Loucy (cell line): ENCODE data around the gene CNTN5.

Experiments
- EZH2phosphoT487 ChIP-seq: fragments of 200-600 bp; IDR thresholded peaks from 2 replicates; pipeline ENCODE4 v1.6.1; 2018; ENCODE audit warnings: antibody characterized with exemption, mild to moderate bottlenecking, moderate library complexity, borderline replicate concordance
- TF ChIP-seq, protein P1 (sequence below): fragments of 200-600 bp; sonication (generic); conservative IDR thresholded peaks from 2 replicates; pipeline ENCODE4 v1.5.1; 2014; ENCODE audit warnings: mild to moderate bottlenecking, antibody characterized with exemption, low read length

DNA sequence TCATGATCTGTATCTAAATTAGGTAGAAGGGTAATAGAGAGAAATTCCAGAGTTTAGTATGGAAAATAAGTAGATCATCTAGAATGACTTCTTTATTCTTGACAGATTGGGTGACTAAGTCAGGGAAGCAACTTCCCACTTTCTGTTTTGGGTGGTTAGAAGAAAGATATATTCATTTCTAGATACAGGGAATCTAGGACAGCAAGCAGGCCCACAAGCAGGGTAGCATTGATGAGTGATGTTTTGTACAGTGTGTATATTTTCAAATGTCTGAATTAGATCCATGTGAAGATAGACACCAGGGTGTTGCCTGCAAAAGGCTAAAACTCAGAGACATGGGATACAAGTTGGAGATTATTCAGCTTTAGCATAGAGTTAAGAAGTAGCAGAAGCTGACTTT, 674.4 kb downstream of the CNTN5 start:
- TF ChIP-seq, protein P1, sequence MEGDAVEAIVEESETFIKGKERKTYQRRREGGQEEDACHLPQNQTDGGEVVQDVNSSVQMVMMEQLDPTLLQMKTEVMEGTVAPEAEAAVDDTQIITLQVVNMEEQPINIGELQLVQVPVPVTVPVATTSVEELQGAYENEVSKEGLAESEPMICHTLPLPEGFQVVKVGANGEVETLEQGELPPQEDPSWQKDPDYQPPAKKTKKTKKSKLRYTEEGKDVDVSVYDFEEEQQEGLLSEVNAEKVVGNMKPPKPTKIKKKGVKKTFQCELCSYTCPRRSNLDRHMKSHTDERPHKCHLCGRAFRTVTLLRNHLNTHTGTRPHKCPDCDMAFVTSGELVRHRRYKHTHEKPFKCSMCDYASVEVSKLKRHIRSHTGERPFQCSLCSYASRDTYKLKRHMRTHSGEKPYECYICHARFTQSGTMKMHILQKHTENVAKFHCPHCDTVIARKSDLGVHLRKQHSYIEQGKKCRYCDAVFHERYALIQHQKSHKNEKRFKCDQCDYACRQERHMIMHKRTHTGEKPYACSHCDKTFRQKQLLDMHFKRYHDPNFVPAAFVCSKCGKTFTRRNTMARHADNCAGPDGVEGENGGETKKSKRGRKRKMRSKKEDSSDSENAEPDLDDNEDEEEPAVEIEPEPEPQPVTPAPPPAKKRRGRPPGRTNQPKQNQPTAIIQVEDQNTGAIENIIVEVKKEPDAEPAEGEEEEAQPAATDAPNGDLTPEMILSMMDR = no peak
- TF ChIP-seq EZH2phosphoT487 = no peak
